Stimulated activated CD4-positive, alpha-beta T cell treated with anti-CD3 and anti-CD28 coated beads, Interleukin-1b, Interleukin-23, amount 100 ng/mL, for 48 hours (primary cell): ENCODE measurements around the gene TTC9.

ENCODE experiments used
- DNase-seq: peaks from one replicate; pipeline ENCODE4 v3.0.0-alpha.2; 2020

The TTC9 gene

GRCh38 chr14:70718383-70719118, 76.8 kb downstream of the TTC9 start:
- DNase-seq: no peak

GRCh38 chr14:70721542-70721941, 79.8 kb downstream of the TTC9 start:
- no peak for DNase-seq

- no peak for DNase-seq
Observed at GRCh38 chr14:70722418-70722817, 80.7 kb downstream of the TTC9 start.

DNA sequence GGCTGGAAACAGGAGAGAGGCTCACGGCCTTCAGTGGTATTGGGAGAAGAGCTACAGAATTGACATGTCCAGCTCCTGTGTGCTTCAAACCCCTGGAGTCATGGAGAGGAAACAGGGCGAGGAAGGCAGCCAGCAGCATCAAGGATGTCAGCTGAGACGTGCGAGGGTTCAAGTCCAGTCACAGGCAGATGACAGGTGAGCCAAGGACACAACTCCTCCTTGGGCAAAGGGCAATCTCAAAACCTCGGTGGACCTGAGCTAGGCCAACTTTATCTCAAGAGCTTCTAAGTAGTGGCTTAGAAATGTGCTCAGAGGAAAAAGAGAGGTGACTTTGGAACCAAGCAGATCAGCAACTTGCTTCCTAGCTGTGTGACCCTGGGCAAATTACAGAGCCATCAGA, 81.6 kb downstream of the TTC9 start:
- no peak for DNase-seq

DNA sequence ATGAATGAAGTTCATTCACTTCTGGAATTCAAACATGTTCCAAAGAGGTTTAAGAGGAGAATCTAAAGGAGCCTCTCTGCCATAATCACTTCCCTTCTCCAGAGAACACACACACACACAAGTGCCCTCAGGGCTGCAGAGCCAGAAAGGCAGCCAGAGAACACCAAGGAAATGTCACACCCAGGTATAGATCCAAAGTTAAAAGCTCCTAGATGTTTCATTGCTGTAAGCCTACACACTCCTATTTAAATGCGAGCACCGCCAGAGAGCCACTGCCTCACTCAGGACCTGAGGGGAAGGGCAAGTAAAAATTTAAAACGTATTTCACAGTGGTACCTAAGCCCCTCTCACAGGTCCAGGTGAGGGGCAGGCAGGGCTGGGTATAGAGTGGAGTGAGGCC, 82.4 kb downstream of the TTC9 start:
- DNase-seq: no peak

GRCh38 chr14:70724944-70725343, 83.2 kb downstream of the TTC9 start:
- DNase-seq: no peak
